Keratinocyte (primary cell): Measurements from ENCODE around the gene PSMB7. TPM values are rescaled to one million over a fixed set of nuclear protein-coding genes. Genes with fewer than 3 reads are reported as not detected.
A peak's percentile ranks its signal among the peaks of the same experiment; 100 is the strongest.

Experiments used
- DNase-seq: peaks from one replicate; pipeline ENCODE4 v3.0.0-alpha.2; 2011; ENCODE audit warnings: low read depth, missing footprints, low spot score
- FAIRE-seq: peaks from 2 replicates; lab custom pipeline; 2011; peaks lifted over from hg19 to GRCh38; lab: Jason Lieb, UNC
- H2AFZ ChIP-seq: 2 replicates; pipeline ENCODE4 v1.6.0; 2012; ENCODE audit warnings: low read length, control low read depth, inconsistent platforms; ENCODE audit not compliant: control insufficient read depth
- H3K27ac ChIP-seq: 2 replicates; pipeline ENCODE4 v1.5.1; 2011; ENCODE audit warnings: low read length; ENCODE audit not compliant: control insufficient read depth, insufficient read depth
- H3K27me3 ChIP-seq: 3 replicates; pipeline ENCODE4 v1.6.0; 2011; ENCODE audit warnings: low read length; ENCODE audit not compliant: control insufficient read depth, insufficient read depth; ENCODE audit errors: extremely low read depth
- H3K36me3 ChIP-seq, 2 experiments: 2 replicates in 1 of 2; 3 replicates in 1 of 2; pipeline ENCODE4 v1.5.1; 2011; ENCODE audit warnings: low read length in 2 of 2, mild to moderate bottlenecking in 1 of 2; ENCODE audit not compliant: control insufficient read depth in 2 of 2, insufficient read depth in 2 of 2; ENCODE audit errors: extremely low read depth in 1 of 2
- H3K4me1 ChIP-seq: 3 replicates; pipeline ENCODE4 v1.5.1; 2011; ENCODE audit warnings: low read length; ENCODE audit not compliant: control insufficient read depth, insufficient read depth; ENCODE audit errors: extremely low read depth
- H3K4me2 ChIP-seq: 3 replicates; pipeline ENCODE4 v1.6.0; 2011; ENCODE audit warnings: low read depth, low read length; ENCODE audit not compliant: control insufficient read depth, insufficient read depth; ENCODE audit errors: extremely low read depth
- H3K4me3 ChIP-seq, 3 experiments: fragments of 200-600 bp in 1 of 3; sonication (generic) in 1 of 3; 2 replicates in 2 of 3; 3 replicates in 1 of 3; pipeline ENCODE4 v1.5.1; 2011 to 2016; ENCODE audit warnings: low read length in 3 of 3, mild to moderate bottlenecking in 3 of 3, control low read depth in 2 of 3, inconsistent platforms in 1 of 3, low read depth in 1 of 3, mixed read lengths in 1 of 3, mixed run types in 1 of 3, moderate library complexity in 1 of 3; ENCODE audit not compliant: control insufficient read depth in 2 of 3, insufficient read depth in 2 of 3; ENCODE audit errors: extremely low read depth in 1 of 3
- H3K79me2 ChIP-seq: 2 replicates; pipeline ENCODE4 v1.6.0; 2012; ENCODE audit warnings: low read length; ENCODE audit not compliant: control insufficient read depth, insufficient read depth
- H3K9ac ChIP-seq: 3 replicates; pipeline ENCODE4 v1.6.0; 2011; ENCODE audit warnings: low read length; ENCODE audit not compliant: control insufficient read depth, insufficient read depth; ENCODE audit errors: extremely low read depth
- H3K9me1 ChIP-seq: 3 replicates; pipeline ENCODE4 v1.6.0; 2011; ENCODE audit warnings: low read length; ENCODE audit not compliant: control insufficient read depth, insufficient read depth; ENCODE audit errors: extremely low read depth
- H3K9me3 ChIP-seq: 2 replicates; pipeline ENCODE4 v1.5.1; 2012; ENCODE audit warnings: low read depth, low read length; ENCODE audit not compliant: control insufficient read depth
- H4K20me1 ChIP-seq: 3 replicates; pipeline ENCODE4 v1.6.0; 2011; ENCODE audit warnings: low read length; ENCODE audit not compliant: control insufficient read depth, insufficient read depth; ENCODE audit errors: extremely low read depth
- EZH2 ChIP-seq: IDR thresholded peaks from one replicate; pipeline ENCODE4 v1.6.1; 2012; ENCODE audit warnings: inconsistent platforms, mild to moderate bottlenecking, low read length, moderate library complexity
- dilution Hi-C: fragments of 300-500 bp; cut with MboI; formaldehyde crosslinking; loops from one replicate; pipeline ENCODE4 v1.7.0; 2020; ENCODE audit warnings: low sequenced_read_pairs; ENCODE audit not compliant: extremely low pct_ligation_motif_present
- polyA plus RNA-seq, 5 experiments: library from polyadenylated mRNA; depleted of rRNA in 3 of 5; stranded (reverse) in 3 of 5; stranded (forward) in 1 of 5; unstranded in 1 of 5; fragments of >200 nt; gene quantifications; 1 replicate in 1 of 5; 2 replicates in 3 of 5; 3 replicates in 1 of 5; pipeline versions ENCODE4 v1.2.1 to v1.2.3, GENCODE V29; 2011 to 2012; ENCODE audit warnings: missing spikeins in 2 of 5, low read depth in 1 of 5, low replicate concordance in 1 of 5
- TF ChIP-seq, protein P1 (sequence below), 3 experiments: IDR thresholded peaks in 1 of 3; conservative IDR thresholded peaks in 1 of 3; optimal IDR thresholded peaks in 1 of 3; 2 replicates in 2 of 3; 3 replicates in 1 of 3; pipeline versions ENCODE3 to v1.5.1; 2011; ENCODE audit warnings: low read length in 3 of 3, mild to moderate bottlenecking in 3 of 3, moderate library complexity in 2 of 3, control low read depth in 1 of 3, inconsistent platforms in 1 of 3; ENCODE audit not compliant: insufficient read depth in 2 of 3; ENCODE audit errors: extremely low read depth in 1 of 3

Gene PSMB7
- polyA plus RNA-seq, 1 donor (not counting 4 experiments of a cell fraction or from before 2014, with no cell fraction given), result 388 TPM

DNA sequence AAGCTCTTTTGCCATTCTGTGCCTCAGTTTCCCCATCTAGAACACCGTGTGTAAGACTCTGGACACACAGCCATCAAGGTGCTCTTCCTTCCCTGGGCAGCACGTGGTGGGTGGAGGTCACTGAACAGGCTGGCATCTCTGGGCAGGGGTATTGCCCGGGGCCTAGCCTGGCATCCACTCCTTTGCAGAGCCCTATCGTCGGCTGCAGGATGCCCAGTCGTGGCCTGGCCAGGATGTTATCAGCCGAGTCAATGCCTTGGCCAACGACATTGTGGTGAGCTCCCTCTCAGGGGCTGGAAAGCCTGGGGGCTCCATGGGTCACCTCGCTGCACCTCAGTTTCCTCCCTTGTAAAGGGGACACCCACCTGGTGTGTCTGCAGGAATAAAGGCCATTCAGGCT, 39.1 kb upstream of the PSMB7 start:
- DNase-seq (no peak), FAIRE-seq (no peak)
- no peaks in the 10 kb centered on the region for H3K9me1 ChIP-seq
- H2AFZ ChIP-seq, result no peak overlapping the region
- H3K36me3 ChIP-seq, result no peaks in the 10 kb centered on the region
- peaks cover 3% of the 10 kb centered on the region for H3K9me3 ChIP-seq
- no peaks in the 10 kb centered on the region for H3K79me2 ChIP-seq
- peaks cover 2% of the 10 kb centered on the region for H3K4me1 ChIP-seq
- H4K20me1 ChIP-seq, result no peaks in the 10 kb centered on the region
- no peak for TF ChIP-seq EZH2
- TF ChIP-seq, protein P1, sequence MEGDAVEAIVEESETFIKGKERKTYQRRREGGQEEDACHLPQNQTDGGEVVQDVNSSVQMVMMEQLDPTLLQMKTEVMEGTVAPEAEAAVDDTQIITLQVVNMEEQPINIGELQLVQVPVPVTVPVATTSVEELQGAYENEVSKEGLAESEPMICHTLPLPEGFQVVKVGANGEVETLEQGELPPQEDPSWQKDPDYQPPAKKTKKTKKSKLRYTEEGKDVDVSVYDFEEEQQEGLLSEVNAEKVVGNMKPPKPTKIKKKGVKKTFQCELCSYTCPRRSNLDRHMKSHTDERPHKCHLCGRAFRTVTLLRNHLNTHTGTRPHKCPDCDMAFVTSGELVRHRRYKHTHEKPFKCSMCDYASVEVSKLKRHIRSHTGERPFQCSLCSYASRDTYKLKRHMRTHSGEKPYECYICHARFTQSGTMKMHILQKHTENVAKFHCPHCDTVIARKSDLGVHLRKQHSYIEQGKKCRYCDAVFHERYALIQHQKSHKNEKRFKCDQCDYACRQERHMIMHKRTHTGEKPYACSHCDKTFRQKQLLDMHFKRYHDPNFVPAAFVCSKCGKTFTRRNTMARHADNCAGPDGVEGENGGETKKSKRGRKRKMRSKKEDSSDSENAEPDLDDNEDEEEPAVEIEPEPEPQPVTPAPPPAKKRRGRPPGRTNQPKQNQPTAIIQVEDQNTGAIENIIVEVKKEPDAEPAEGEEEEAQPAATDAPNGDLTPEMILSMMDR (optimal IDR thresholded peaks at IDR 0.05 in 1 of 3, IDR thresholded peaks at IDR 0.05 in 1 of 3, conservative IDR thresholded peaks at IDR 0.05 in 1 of 3; ENCODE audit: extremely low read depth in 1 of 3, insufficient read depth in 2 of 3, low read length in 3 of 3), result no peak
- H3K27me3 ChIP-seq, result peaks cover 11% of the 10 kb centered on the region
- H3K4me2 ChIP-seq, result no peak overlapping the region
- H3K4me3 ChIP-seq, result no peak overlapping the region
- no peak overlapping the region for H3K9ac ChIP-seq
- no peak overlapping the region for H3K27ac ChIP-seq
- dilution Hi-C loops, result no loop called here

- FAIRE-seq (no peak), DNase-seq (no peak)
- Histone ChIP-seq H3K9me3 (peaks cover 3% of the 10 kb centered on the region), H3K4me1 (peaks cover 2% of the 10 kb centered on the region), H3K27me3 (peaks cover 11% of the 10 kb centered on the region), H3K4me3 (peak overlapping the region in 1 of 3 experiments; percentile 17), H3K4me2 (peak overlapping the region; percentile 32), H3K9ac (no peak overlapping the region), H3K9me1 (no peaks in the 10 kb centered on the region), H2AFZ (peak overlapping the region; percentile 37), H3K27ac (no peak overlapping the region), H3K79me2 (no peaks in the 10 kb centered on the region), H3K36me3 (no peaks in the 10 kb centered on the region), H4K20me1 (no peaks in the 10 kb centered on the region)
- dilution Hi-C loops, result no loop called here
- TF ChIP-seq EZH2, result no peak
- TF ChIP-seq, protein P1 (optimal IDR thresholded peaks at IDR 0.05 in 1 of 3, IDR thresholded peaks at IDR 0.05 in 1 of 3, conservative IDR thresholded peaks at IDR 0.05 in 1 of 3; ENCODE audit: extremely low read depth in 1 of 3, insufficient read depth in 2 of 3, low read length in 3 of 3), result no peak
These were observed 38.4 kb upstream of the PSMB7 start for GRCh38 chr9:124453586-124454191.
